IMR-90 (cell line): ENCODE data around the gene IGF1. TPM values are rescaled to one million over a fixed set of nuclear protein-coding genes. Genes with fewer than 3 reads are reported as not detected.

Experiments used
- ATAC-seq: fragments of 200-7000 bp; cut with Tn5 transposase; 2 replicates; pipeline ENCODE4 v1.9.1; 2020; ENCODE audit warnings: low read depth, mild to moderate bottlenecking, moderate library complexity
- BruUV-seq: library from RNA; stranded (reverse); fragments of 400-500 nt; replicated peaks from 2 replicates; lab custom pipeline; 2021; lab: Mats Ljungman, UMichigan
- CTCF ChIA-PET: fragments of 300-600 bp; formaldehyde crosslinking; extraction: SDS; loops from one replicate; lab custom pipeline; 2021; ENCODE audit warnings: antibody characterized with exemption; lab: Yijun Ruan, JAX
- POLR2A ChIA-PET: fragments of 300-600 bp; sonication (Branson Sonifier 250); formaldehyde crosslinking; loops from one replicate; lab custom pipeline; 2022; ENCODE audit warnings: antibody characterized with exemption; ENCODE audit not compliant: unreplicated experiment; lab: Charles Lee
- DNase-seq: peaks from one replicate; pipeline ENCODE4 v3.0.0; 2013
- H2AFZ ChIP-seq: replicated peaks from 2 replicates; pipeline ENCODE3; 2013; ENCODE audit warnings: low read length, mild to moderate bottlenecking; ENCODE audit not compliant: poor library complexity
- H2AK5ac ChIP-seq: 2 replicates; pipeline ENCODE4 v1.6.1; 2013; ENCODE audit warnings: low read depth, low read length, inconsistent platforms
- H2AK9ac ChIP-seq: replicated peaks from 2 replicates; pipeline ENCODE3; 2013; ENCODE audit warnings: mild to moderate bottlenecking, low read depth, low read length, moderate library complexity; ENCODE audit not compliant: poor library complexity
- H2BK120ac ChIP-seq: 2 replicates; pipeline ENCODE4 v1.6.1; 2013; ENCODE audit warnings: low read depth, low read length, inconsistent platforms
- H2BK15ac ChIP-seq: 3 replicates; pipeline ENCODE4 v1.6.1; 2013; ENCODE audit warnings: low read depth, low read length, inconsistent platforms
- H2BK20ac ChIP-seq: 2 replicates; pipeline ENCODE4 v1.6.1; 2013; ENCODE audit warnings: low read depth, mild to moderate bottlenecking, inconsistent platforms, low read length, moderate library complexity
- H2BK5ac ChIP-seq: 2 replicates; pipeline ENCODE4 v1.6.1; 2013; ENCODE audit warnings: mild to moderate bottlenecking, low read depth, low read length, inconsistent platforms; ENCODE audit not compliant: poor library complexity, severe bottlenecking
- H3K14ac ChIP-seq: replicated peaks from 2 replicates; pipeline ENCODE4 v1.6.1; 2013; ENCODE audit warnings: low read depth, low read length, inconsistent platforms
- H3K18ac ChIP-seq: 2 replicates; pipeline ENCODE4 v1.6.1; 2013; ENCODE audit warnings: low read depth, low read length, control low read depth
- H3K23ac ChIP-seq: 2 replicates; pipeline ENCODE4 v1.6.1; 2013; ENCODE audit warnings: low read depth, low read length, inconsistent platforms
- H3K27ac ChIP-seq: 2 replicates; pipeline ENCODE4 v1.5.1; 2013; ENCODE audit warnings: mild to moderate bottlenecking, control low read depth, low read length; ENCODE audit not compliant: insufficient read depth
- H3K27me3 ChIP-seq: 2 replicates; pipeline ENCODE4 v1.6.1; 2013; ENCODE audit warnings: low read length; ENCODE audit not compliant: control insufficient read depth, insufficient read depth
- H3K36me3 ChIP-seq: 2 replicates; pipeline ENCODE4 v1.6.1; 2013; ENCODE audit warnings: low read length, mixed read lengths; ENCODE audit not compliant: control insufficient read depth, insufficient read depth
- H3K4ac ChIP-seq: 2 replicates; pipeline ENCODE4 v1.6.1; 2013; ENCODE audit warnings: low read depth, low read length, inconsistent platforms
- H3K4me1 ChIP-seq: 2 replicates; pipeline ENCODE4 v1.6.1; 2013; ENCODE audit warnings: low read length, mixed read lengths; ENCODE audit not compliant: control insufficient read depth, insufficient read depth
- H3K4me2 ChIP-seq: 2 replicates; pipeline ENCODE4 v1.6.1; 2013; ENCODE audit warnings: low read depth, mild to moderate bottlenecking, control low read depth, low read length, moderate library complexity
- H3K4me3 ChIP-seq: 2 replicates; pipeline ENCODE4 v1.5.1; 2013; ENCODE audit warnings: low read depth, mild to moderate bottlenecking, control low read depth, low read length, moderate library complexity; ENCODE audit not compliant: insufficient read depth
- H3K56ac ChIP-seq: 2 replicates; pipeline ENCODE4 v1.6.1; 2013; ENCODE audit warnings: low read length, inconsistent platforms; ENCODE audit not compliant: insufficient read depth; ENCODE audit errors: extremely low read depth
- H3K79me1 ChIP-seq, 2 experiments: 2 replicates each; pipeline ENCODE4 v1.6.1; 2013; ENCODE audit warnings: low read length in 2 of 2, inconsistent platforms in 1 of 2, low read depth in 1 of 2
- H3K9ac ChIP-seq: 2 replicates; pipeline ENCODE4 v1.6.1; 2013; ENCODE audit warnings: low read depth, low read length, control low read depth
- H3K9me1 ChIP-seq: 2 replicates; pipeline ENCODE4 v1.6.1; 2013; ENCODE audit warnings: low read length, inconsistent platforms; ENCODE audit not compliant: insufficient read depth
- H3K9me3 ChIP-seq: 2 replicates; pipeline ENCODE4 v1.6.1; 2013; ENCODE audit warnings: low read length; ENCODE audit not compliant: control insufficient read depth, insufficient read depth
- H4K20me1 ChIP-seq: 2 replicates; pipeline ENCODE4 v1.6.1; 2013; ENCODE audit warnings: low read length, inconsistent platforms; ENCODE audit not compliant: insufficient read depth
- H4K5ac ChIP-seq: 2 replicates; pipeline ENCODE4 v1.6.1; 2013; ENCODE audit warnings: mild to moderate bottlenecking, low read depth, low read length, control low read depth
- H4K8ac ChIP-seq, 2 experiments: 2 replicates each; pipeline ENCODE4 v1.6.1; 2013; ENCODE audit warnings: low read depth in 2 of 2, low read length in 2 of 2, control low read depth in 1 of 2, inconsistent platforms in 1 of 2
- H4K91ac ChIP-seq: 2 replicates; pipeline ENCODE4 v1.6.1; 2013; ENCODE audit warnings: low read depth, low read length, inconsistent platforms; ENCODE audit not compliant: insufficient read depth
- BHLHE40 ChIP-seq: fragments of 150-350 bp; IDR thresholded peaks from 2 replicates; pipeline ENCODE4 v1.6.1; 2016; ENCODE audit warnings: mild to moderate bottlenecking, low read depth, low read length
- CEBPB ChIP-seq: IDR thresholded peaks from 2 replicates; pipeline ENCODE4 v1.6.1; 2012; ENCODE audit warnings: low read depth, low read length, improper control_type of control experiment
- CHD1 ChIP-seq: IDR thresholded peaks from 2 replicates; pipeline ENCODE4 v1.6.1; 2012; ENCODE audit warnings: low read depth, low read length, improper control_type of control experiment
- CTCF ChIP-seq: conservative IDR thresholded peaks from 2 replicates; pipeline ENCODE4 v1.5.1; 2012; ENCODE audit warnings: mild to moderate bottlenecking, low read depth, low read length, improper control_type of control experiment
- ELK1 ChIP-seq: fragments of 150-350 bp; IDR thresholded peaks from 2 replicates; pipeline ENCODE4 v1.6.1; 2016; ENCODE audit warnings: low read depth, mild to moderate bottlenecking, low read length, moderate library complexity, borderline replicate concordance
- FOS ChIP-seq: fragments of 150-350 bp; IDR thresholded peaks from 2 replicates; pipeline ENCODE4 v1.6.1; 2016; ENCODE audit warnings: low read depth, low read length
- MAFK ChIP-seq: IDR thresholded peaks from 2 replicates; pipeline ENCODE4 v1.6.1; 2012; ENCODE audit warnings: low read depth, low read length, improper control_type of control experiment
- MAZ ChIP-seq: IDR thresholded peaks from 2 replicates; pipeline ENCODE4 v1.6.1; 2012; ENCODE audit warnings: low read depth, mild to moderate bottlenecking, low read length, improper control_type of control experiment, moderate library complexity, borderline replicate concordance
- MXI1 ChIP-seq: IDR thresholded peaks from 2 replicates; pipeline ENCODE4 v1.6.1; 2012; ENCODE audit warnings: low read depth, mild to moderate bottlenecking, low read length, moderate library complexity, borderline replicate concordance
- NFE2L2 ChIP-seq: fragments of 150-350 bp; IDR thresholded peaks from 2 replicates; pipeline ENCODE4 v1.6.1; 2016; ENCODE audit warnings: low read depth, mild to moderate bottlenecking, low read length
- POLR2A ChIP-seq: IDR thresholded peaks from 2 replicates; pipeline ENCODE4 v1.6.1; 2012; ENCODE audit warnings: mild to moderate bottlenecking, low read depth, low read length
- RAD21 ChIP-seq: IDR thresholded peaks from 2 replicates; pipeline ENCODE4 v1.6.1; 2012; ENCODE audit warnings: low read length, improper control_type of control experiment
- RCOR1 ChIP-seq: IDR thresholded peaks from 2 replicates; pipeline ENCODE4 v1.6.1; 2012; ENCODE audit warnings: mild to moderate bottlenecking, low read length, improper control_type of control experiment; ENCODE audit not compliant: insufficient replicate concordance
- RFX5 ChIP-seq: IDR thresholded peaks from 2 replicates; pipeline ENCODE4 v1.8.0; 2012; ENCODE audit warnings: low read depth, mild to moderate bottlenecking, low read length, moderate library complexity
- SMC3 ChIP-seq: fragments of 150-350 bp; IDR thresholded peaks from 2 replicates; pipeline ENCODE4 v1.6.1; 2016; ENCODE audit warnings: low read depth, mild to moderate bottlenecking, antibody characterized with exemption, low read length, moderate library complexity
- USF2 ChIP-seq: fragments of 150-350 bp; IDR thresholded peaks from 2 replicates; pipeline ENCODE4 v1.6.1; 2017; ENCODE audit warnings: mild to moderate bottlenecking, antibody characterized with exemption, low read length, low read depth
- WGBS, 2 experiments: methylation state at CpG; one replicate each; pipeline versions ENCODE4 v1.1.5 to v1.1.7; 2013; ENCODE audit warnings: missing lambda C conversion rate in 2 of 2; ENCODE audit not compliant: insufficient read length in 1 of 2; ENCODE audit errors: extremely low coverage in 2 of 2; 5-methylcytosine and 5-hydroxymethylcytosine counted together
- dilution Hi-C: fragments of 300-500 bp; cut with HindIII; formaldehyde crosslinking; loops from one replicate; pipeline ENCODE4 v1.14.3; 2018; ENCODE audit warnings: low sequenced_read_pairs; ENCODE audit not compliant: unreplicated experiment
- in situ Hi-C: fragments of 300-500 bp; cut with MboI; formaldehyde crosslinking; loops from 3 replicates; pipeline ENCODE4 v1.14.3; 2019; ENCODE audit warnings: low sequenced_read_pairs, inconsistent platforms, mixed read lengths
- intact Hi-C: fragments of 100-400 bp; cut with micrococcal nuclease; formaldehyde crosslinking; loops from 2 replicates; pipeline ENCODE4 v1.10.0; 2022
- polyA plus RNA-seq, 3 experiments: library from polyadenylated mRNA; depleted of rRNA; stranded (reverse); fragments of >200 nt; gene quantifications; 2 replicates each; pipeline ENCODE4 v1.2.3, GENCODE V29; 2012; ENCODE audit warnings: low replicate concordance in 1 of 3
- total RNA-seq: library from RNA; depleted of rRNA; stranded (reverse); fragments of >200 nt; gene quantifications from 2 replicates; pipeline ENCODE4 v1.2.3, GENCODE V29; 2012

The IGF1 gene
- total and polyA plus RNA-seq, 2 of the 4 experiments (the other 2 are of a cell fraction), result under 0.01 to 0.12 TPM

DNA sequence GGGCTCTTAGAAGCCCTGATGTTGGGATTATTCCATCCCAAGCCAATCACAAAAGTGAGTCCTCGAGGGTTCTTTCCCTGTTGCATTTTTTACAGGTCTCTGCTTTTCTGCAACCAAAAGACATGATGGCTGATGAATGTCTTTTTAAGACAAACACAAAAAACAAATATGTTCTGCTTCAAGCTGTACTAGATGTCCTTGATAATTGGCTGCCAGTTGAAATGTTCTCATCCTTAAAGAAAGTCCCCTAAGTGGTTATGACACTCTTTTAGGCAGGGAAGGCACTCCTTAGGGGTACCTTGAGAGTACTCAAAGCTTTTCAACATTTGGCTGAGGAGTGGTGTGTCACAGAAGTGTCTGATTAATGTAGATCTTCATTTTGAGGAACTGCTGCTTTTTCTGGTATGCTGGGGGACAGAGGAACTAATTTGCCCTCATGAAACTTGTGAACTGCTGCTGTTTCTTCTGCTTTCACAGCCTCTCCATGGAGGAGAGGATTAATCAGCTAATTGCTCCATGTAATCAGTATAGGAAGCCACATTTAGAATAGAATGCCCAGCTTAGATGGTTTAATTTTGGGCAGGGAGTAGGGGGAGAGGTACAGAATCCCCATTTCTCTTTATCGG is 22.8 kb upstream of the IGF1 start:
- Histone ChIP-seq H2BK15ac (no peak overlapping the region), H3K27me3 (no peaks in the 10 kb centered on the region), H4K5ac (no peak overlapping the region), H3K36me3 (no peaks in the 10 kb centered on the region), H2BK20ac (no peak overlapping the region), H3K4me3 (no peak overlapping the region), H3K9ac (no peak overlapping the region), H3K4ac (no peak overlapping the region), H2BK120ac (no peak overlapping the region), H3K9me1 (no peaks in the 10 kb centered on the region), H4K91ac (no peak overlapping the region), H3K18ac (no peak overlapping the region), H3K56ac (no peak overlapping the region), H4K8ac (no peak overlapping the region), H3K23ac (no peak overlapping the region), H2AK9ac (no peak overlapping the region), H3K4me1 (no peaks in the 10 kb centered on the region), H3K14ac (no peak overlapping the region), H3K79me1 (no peaks in the 10 kb centered on the region), H2BK5ac (no peak overlapping the region), H3K4me2 (no peak overlapping the region), H3K27ac (no peak overlapping the region), H2AK5ac (no peak overlapping the region), H3K9me3 (no peaks in the 10 kb centered on the region), H4K20me1 (no peaks in the 10 kb centered on the region), H2AFZ (no peak overlapping the region)
- POLR2A ChIA-PET, result no interaction called here
- intact Hi-C loops, result no loop called here
- TF ChIP-seq MAFK (no peak), POLR2A (no peak), ELK1 (no peak), NFE2L2 (no peak), RFX5 (no peak), BHLHE40 (no peak), USF2 (no peak), RCOR1 (no peak), FOS (no peak), CTCF (no peak), MAZ (no peak), RAD21 (no peak), CEBPB (no peak), CHD1 (no peak), SMC3 (no peak), MXI1 (no peak)
- dilution Hi-C loops, result no loop called here
- no CpG with 5 or more reads among the region's 2 CpGs for WGBS, 2 experiments
- no TSS peak for BruUV-seq
- in situ Hi-C loops, result no loop called here
- CTCF ChIA-PET, result no interaction called here
- ATAC-seq (no peak), DNase-seq (no peak)
